WTC11 (cell line): Measurements from ENCODE around the gene MED12L.

Experiments
- ATF6 ChIP-seq: sonication (generic); formaldehyde crosslinking; IDR thresholded peaks from 2 replicates; pipeline ENCODE4 v1.8.1; 2023; ENCODE audit warnings: mild to moderate bottlenecking, missing genetic modification reagents
- CTCF ChIP-seq: fragments of 200-600 bp; IDR thresholded peaks from 2 replicates; pipeline ENCODE4 v1.8.0; 2022; ENCODE audit warnings: antibody characterized with exemption
- ESRRA ChIP-seq: sonication (generic); formaldehyde crosslinking; IDR thresholded peaks from 2 replicates; pipeline ENCODE4 v1.8.1; 2022; ENCODE audit warnings: mild to moderate bottlenecking, missing genetic modification reagents, borderline replicate concordance
- MAX ChIP-seq: sonication (generic); formaldehyde crosslinking; IDR thresholded peaks from 2 replicates; pipeline ENCODE4 v1.8.0; 2022; ENCODE audit warnings: mild to moderate bottlenecking, missing genetic modification reagents
- ZNF512 ChIP-seq: sonication (generic); formaldehyde crosslinking; IDR thresholded peaks from 2 replicates; pipeline ENCODE4 v1.8.1; 2022; ENCODE audit warnings: missing genetic modification reagents, borderline replicate concordance

- TF ChIP-seq ZNF512 (no peak), CTCF (no peak), ATF6 (CRISPR knock-in tag) (no peak), MAX (no peak), ESRRA (CRISPR knock-in tag) (no peak)
These were observed 23.9 kb downstream of the MED12L start for GRCh38 chr3:151109286-151109800.
